Measurements from ENCODE around the gene ST6GAL2. TPM values are rescaled to one million over a fixed set of nuclear protein-coding genes. Genes with fewer than 3 reads are reported as not detected.

Gene ST6GAL2
- total and polyA plus RNA-seq, 2 of the 8 experiments (the other 6 are each of a cell fraction or from before 2014, with no cell fraction given), result 2.7 to 17.5 TPM

GRCh38 chr2:106845716-106846115 lies 40.3 kb downstream of the ST6GAL2 start:
- no peaks in the 10 kb centered on the region for H3K36me3 ChIP-seq (ENCODE audit: control insufficient read depth in 2 of 4, insufficient read depth in 4 of 4, low read length in 3 of 4)
- ChIA-PET CTCF (ENCODE audit: partially characterized antibody) (interaction anchor here (5.1 kb wide), 1 partner anchor 24 kb away, joined by 19 read pairs; no protein-coding TSS in a partner anchor), POLR2A (ENCODE audit: partially characterized antibody) (no interaction called here)
- H2BK5ac ChIP-seq (ENCODE audit: low read depth, low read length), result no peak overlapping the region
- no peak overlapping the region for H2AFZ ChIP-seq (ENCODE audit: low read length)
- TF ChIP-seq TEAD4 (IDR thresholded peaks at IDR 0.05; ENCODE audit: low read depth, low read length) (no peak), POLR2AphosphoS5 (IDR thresholded peaks at IDR 0.05; ENCODE audit: low read depth, low read length) (no peak), HDAC2 (IDR thresholded peaks at IDR 0.05; ENCODE audit: borderline replicate concordance in 1 of 2, low read depth in 2 of 2, low read length in 2 of 2) (no peak), ZNF274 (IDR thresholded peaks at IDR 0.05; ENCODE audit: borderline replicate concordance, extremely low read depth, low read length) (no peak), SAP30 (IDR thresholded peaks at IDR 0.05; ENCODE audit: insufficient read depth, insufficient replicate concordance, low read length) (no peak), JUN (IDR thresholded peaks at IDR 0.05; ENCODE audit: low read depth, low read length) (no peak), ASH2L (IDR thresholded peaks at IDR 0.05; ENCODE audit: low read length) (no peak), JUND (IDR thresholded peaks at IDR 0.05; ENCODE audit: low read length) (no peak)
- no peak overlapping the region for H2BK120ac ChIP-seq (replicated peaks; ENCODE audit: low read depth, low read length)
- no peak overlapping the region for H4K5ac ChIP-seq (ENCODE audit: insufficient read length, low read depth, low read length)
- H3K9ac ChIP-seq (replicated peaks in 1 of 4; ENCODE audit: extremely low read depth in 1 of 4, low read depth in 3 of 4, low read length in 3 of 4), result no peak overlapping the region
- no peak overlapping the region for H2BK20ac ChIP-seq (ENCODE audit: low read length)
- H4K20me1 ChIP-seq (replicated peaks in 1 of 2; ENCODE audit: control insufficient read depth in 1 of 2, insufficient read depth in 2 of 2, low read length in 2 of 2), result no peaks in the 10 kb centered on the region
- no peak overlapping the region for H3K23ac ChIP-seq (ENCODE audit: insufficient read length)
- peaks cover 0 to 9% (median under 1%) of the 10 kb centered on the region in 4 experiments; a peak in 4 of 7 replicates for H3K4me1 ChIP-seq (replicated peaks in 1 of 4; ENCODE audit: control insufficient read depth in 3 of 4, insufficient read depth in 4 of 4, low read length in 3 of 4)
- no peak overlapping the region for H3K27ac ChIP-seq (ENCODE audit: low read depth, low read length)
- no peak overlapping the region for H4K91ac ChIP-seq (replicated peaks; ENCODE audit: insufficient read length, low read length)
- no peak overlapping the region for H3K4me3 ChIP-seq (ENCODE audit: extremely low read depth in 1 of 4, insufficient read depth in 2 of 4, low read depth in 3 of 4, low read length in 4 of 4)
- H3K27me3 ChIP-seq (replicated peaks in 1 of 4; ENCODE audit: control insufficient read depth in 3 of 4, extremely low read depth in 1 of 4, insufficient read depth in 3 of 4, low read length in 3 of 4), result no peaks in the 10 kb centered on the region
- H2AK5ac ChIP-seq (ENCODE audit: low read depth, low read length), result no peak overlapping the region
- no peaks in the 10 kb centered on the region for H3K9me3 ChIP-seq (ENCODE audit: insufficient read depth in 2 of 2, low read depth in 1 of 2, low read length in 1 of 2)
- no peak overlapping the region for H3K4ac ChIP-seq (replicated peaks; ENCODE audit: insufficient read length, low read depth, low read length)
- no peak overlapping the region for H4K8ac ChIP-seq (ENCODE audit: extremely low read depth, insufficient read depth, low read length)
- no peaks in the 10 kb centered on the region for H3K23me2 ChIP-seq (ENCODE audit: low read depth, low read length)
- no peaks in the 10 kb centered on the region for H3K79me1 ChIP-seq (ENCODE audit: low read depth, low read length)
- H3K56ac ChIP-seq (replicated peaks; ENCODE audit: insufficient read length, low read depth, low read length), result no peak overlapping the region
- H2BK15ac ChIP-seq (ENCODE audit: low read length), result no peak overlapping the region
- DNase-seq (ENCODE audit: low read depth in 1 of 2, low spot score in 2 of 2), result no peak
- H3K4me2 ChIP-seq (ENCODE audit: insufficient read depth in 1 of 2, low read depth in 2 of 2, low read length in 2 of 2), result no peak overlapping the region
- H2BK12ac ChIP-seq (ENCODE audit: low read depth, low read length), result no peak overlapping the region
- 95% methylated on average over 6 of the region's 6 CpGs; no CpG with 5 or more reads in 1 of the 2 experiments for WGBS, 2 experiments (ENCODE audit: extremely low coverage in 1 of 2, insufficient coverage in 1 of 2, insufficient read length in 1 of 2, insufficient replicate concordance in 2 of 2, low coverage in 1 of 2, low lambda C conversion rate in 2 of 2, missing lambda C conversion rate in 1 of 2)
- no peak for FAIRE-seq
- H3K18ac ChIP-seq (ENCODE audit: extremely low read depth, low read length), result no peak overlapping the region
- H3K79me2 ChIP-seq (ENCODE audit: control insufficient read depth in 1 of 2, insufficient read depth in 2 of 2, low read length in 2 of 2), result peaks cover 0 to 9% of the 10 kb centered on the region in 2 experiments; a peak in 2 of 4 replicates
- no peak overlapping the region for H3K14ac ChIP-seq (ENCODE audit: insufficient read length)

All from H1 (cell line).